Activated CD8-positive, alpha-beta T cell treated with anti-CD3 and anti-CD28 coated beads for 36 hours (primary cell): Measurements from ENCODE around the gene NPB. TPM values are rescaled to one million over a fixed set of nuclear protein-coding genes. Genes with fewer than 3 reads are reported as not detected.

ENCODE experiments used
- ATAC-seq: fragments of 200-7000 bp; cut with Tn5 transposase; one replicate; pipeline ENCODE4 v1.10.0; 2021; ENCODE audit warnings: mild to moderate bottlenecking, moderate library complexity
- CTCF ChIA-PET: fragments of 350-600 bp; sonication (Branson Sonifier 250); formaldehyde crosslinking; loops from one replicate; lab custom pipeline; 2021; ENCODE audit warnings: antibody characterized with exemption; lab: Charles Lee
- POLR2A ChIA-PET: fragments of 350-600 bp; sonication (Branson Sonifier 250); formaldehyde crosslinking; loops from one replicate; lab custom pipeline; 2021; ENCODE audit warnings: antibody characterized with exemption; lab: Charles Lee
- DNase-seq: peaks from one replicate; pipeline ENCODE4 v3.0.0-alpha.2; 2020
- H3K27ac Mint-ChIP-seq: one replicate; pipeline ENCODE4 v1.8.0; 2021; ENCODE audit warnings: mild to moderate bottlenecking, mixed read lengths
- H3K27me3 Mint-ChIP-seq: one replicate; pipeline ENCODE4 v1.8.0; 2021; ENCODE audit warnings: mixed read lengths
- H3K36me3 Mint-ChIP-seq: one replicate; pipeline ENCODE4 v1.8.0; 2021; ENCODE audit warnings: low read depth, mixed read lengths
- H3K4me1 Mint-ChIP-seq: one replicate; pipeline ENCODE4 v1.8.0; 2021; ENCODE audit warnings: low read depth, mixed read lengths
- H3K4me3 Mint-ChIP-seq: one replicate; pipeline ENCODE4 v1.8.0; 2021; ENCODE audit warnings: mild to moderate bottlenecking, moderate library complexity, mixed read lengths
- H3K9me3 Mint-ChIP-seq: one replicate; pipeline ENCODE4 v1.8.0; 2021; ENCODE audit warnings: mixed read lengths
- CTCF ChIP-seq: fragments of 200-600 bp; IDR thresholded peaks from one replicate; pipeline ENCODE4 v1.8.0; 2022; ENCODE audit warnings: antibody characterized with exemption, mild to moderate bottlenecking
- intact Hi-C: fragments of 100-400 bp; cut with micrococcal nuclease; formaldehyde crosslinking; loops from one replicate; pipeline ENCODE4 v1.10.0; 2022
- total RNA-seq, 2 experiments: library from RNA; stranded (reverse); gene quantifications; one replicate each; pipeline ENCODE4 v1.2.3, GENCODE V29; 2021

The NPB gene
- total RNA-seq, 2 experiments from 2014 or later, result 0.18 TPM; not detected in 1

GRCh38 chr17:81935709-81936084, 33.7 kb downstream of the NPB start:
- ChIA-PET POLR2A (interaction anchor here (2.3 to 2.8 kb wide), 3 partner anchors 9 to 66 kb away, joined by 10 to 20 read pairs (median 12); partner anchors contain the start of gene MAFG), CTCF (no interaction called here)
- Mint-ChIP-seq H3K4me3 (peak overlapping the region; percentile 88), H3K27me3 (no peaks in the 10 kb centered on the region), H3K4me1 (peaks cover 39% of the 10 kb centered on the region), H3K9me3 (no peaks in the 10 kb centered on the region), H3K36me3 (peaks cover 39% of the 10 kb centered on the region), H3K27ac (peak overlapping the region; percentile 59)
- DNase-seq (no peak), ATAC-seq (no peak)
- intact Hi-C loops, result no loop called here
- TF ChIP-seq CTCF, result no peak

- H3K4me1 Mint-ChIP-seq, result peaks cover 17% of the 10 kb centered on the region
- no peak for TF ChIP-seq CTCF
Measured at GRCh38 chr17:81939218-81939617, 37.2 kb downstream of the NPB start.

GRCh38 chr17:81939881-81940385, 37.9 kb downstream of the NPB start:
- H3K4me1 Mint-ChIP-seq, result peaks cover 15% of the 10 kb centered on the region
- no peak overlapping the region for H3K4me3 Mint-ChIP-seq
- POLR2A ChIA-PET, result no interaction called here

More at GRCh38 chr17:81939218-81939617, 37.2 kb downstream of the NPB start:
- no peak for DNase-seq
- no peak for ATAC-seq
- intact Hi-C loops, result no loop called here
- POLR2A ChIA-PET, result interaction anchor here (0.6 kb wide), 1 partner anchor 47 kb away, joined by 4 read pairs; no protein-coding TSS in a partner anchor
- no peak overlapping the region for H3K4me3 Mint-ChIP-seq
- no peak overlapping the region for H3K27ac Mint-ChIP-seq
- CTCF ChIA-PET, result interaction anchor here (1.3 to 3.1 kb wide), 3 partner anchors 13 to 82 kb away, joined by 3 to 12 read pairs (median 6); no protein-coding TSS in a partner anchor
- H3K9me3 Mint-ChIP-seq, result no peaks in the 10 kb centered on the region
- H3K27me3 Mint-ChIP-seq, result no peaks in the 10 kb centered on the region
- H3K36me3 Mint-ChIP-seq, result peaks cover 19% of the 10 kb centered on the region

GRCh38 chr17:81940538-81941483, 38.8 kb downstream of the NPB start:
- Mint-ChIP-seq H3K36me3 (peaks cover 6% of the 10 kb centered on the region), H3K27ac (no peak overlapping the region), H3K27me3 (no peaks in the 10 kb centered on the region), H3K4me3 (no peak overlapping the region), H3K9me3 (no peaks in the 10 kb centered on the region), H3K4me1 (peaks cover 8% of the 10 kb centered on the region)
- no peak for TF ChIP-seq CTCF
- CTCF ChIA-PET, result interaction anchor here (1.2 to 2.3 kb wide), 3 partner anchors 13 to 19 kb away, joined by 3 to 6 read pairs (median 3); no protein-coding TSS in a partner anchor
- intact Hi-C loops, result no loop called here
- POLR2A ChIA-PET, result interaction anchor here (1.7 kb wide), 1 partner anchor 19 kb away, joined by 3 read pairs; no protein-coding TSS in a partner anchor
- DNase-seq, result no peak
- ATAC-seq, result no peak

More at GRCh38 chr17:81939881-81940385, 37.9 kb downstream of the NPB start:
- DNase-seq, result no peak
- Mint-ChIP-seq H3K27me3 (no peaks in the 10 kb centered on the region), H3K36me3 (peaks cover 15% of the 10 kb centered on the region), H3K9me3 (no peaks in the 10 kb centered on the region), H3K27ac (no peak overlapping the region)
- intact Hi-C loops, result no loop called here
- ATAC-seq, result no peak
- no peak for TF ChIP-seq CTCF
- CTCF ChIA-PET, result interaction anchor here (1.2 to 2.3 kb wide), 3 partner anchors 12 to 20 kb away, joined by 3 to 6 read pairs (median 3); no protein-coding TSS in a partner anchor
